ENCODE measurements around the gene JHY. TPM values are rescaled to one million over a fixed set of nuclear protein-coding genes. Genes with fewer than 3 reads are reported as not detected.
A peak's percentile ranks its signal among the peaks of the same experiment; 100 is the strongest.

Gene JHY
- total RNA-seq, 3 donors from 2014 or later (not counting 1 experiment from before 2014, with no cell fraction given): 0.88 to 1.5 (median 1.2) TPM

DNA sequence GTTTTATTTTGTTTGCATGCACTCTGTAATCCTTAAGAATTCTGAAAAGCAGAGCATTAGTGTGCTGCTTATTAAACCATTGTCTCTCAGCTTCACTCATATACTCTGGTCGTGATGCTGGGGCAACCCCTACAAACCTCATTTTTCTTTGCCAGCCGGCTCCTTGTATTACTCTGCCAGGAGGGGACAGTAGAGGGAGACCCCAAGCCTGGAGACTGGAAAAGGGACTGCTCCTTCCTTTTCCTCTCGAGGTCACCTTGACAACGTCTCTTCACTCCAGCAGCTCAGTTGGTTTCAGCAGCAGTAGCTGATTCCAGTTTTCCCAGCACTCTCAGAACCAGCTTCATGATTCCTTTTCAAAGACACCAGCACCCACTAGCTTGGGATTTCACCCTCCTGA lies 2.8 kb upstream of the JHY start:
- no peak overlapping the region for H3K27ac Mint-ChIP-seq
- Histone ChIP-seq H3K9me3 (ENCODE audit: control insufficient read depth, insufficient read depth, low read length) (no peaks in the 10 kb centered on the region), H3K27ac (ENCODE audit: low read length) (no peak overlapping the region), H3K36me3 (ENCODE audit: control insufficient read depth, insufficient read depth, low read length) (no peaks in the 10 kb centered on the region), H3K27me3 (ENCODE audit: control insufficient read depth, insufficient read depth, low read length) (no peaks in the 10 kb centered on the region), H3K4me1 (ENCODE audit: control insufficient read depth, insufficient read depth, low read length) (peaks cover 10% of the 10 kb centered on the region), H3K4me3 (ENCODE audit: low read length) (no peak overlapping the region)
- intact Hi-C loops (cut with micrococcal nuclease): no loop called here
- 60% methylated on average over 4 of the region's 4 CpGs for WGBS (ENCODE audit: insufficient coverage)
- TF ChIP-seq, protein P1, sequence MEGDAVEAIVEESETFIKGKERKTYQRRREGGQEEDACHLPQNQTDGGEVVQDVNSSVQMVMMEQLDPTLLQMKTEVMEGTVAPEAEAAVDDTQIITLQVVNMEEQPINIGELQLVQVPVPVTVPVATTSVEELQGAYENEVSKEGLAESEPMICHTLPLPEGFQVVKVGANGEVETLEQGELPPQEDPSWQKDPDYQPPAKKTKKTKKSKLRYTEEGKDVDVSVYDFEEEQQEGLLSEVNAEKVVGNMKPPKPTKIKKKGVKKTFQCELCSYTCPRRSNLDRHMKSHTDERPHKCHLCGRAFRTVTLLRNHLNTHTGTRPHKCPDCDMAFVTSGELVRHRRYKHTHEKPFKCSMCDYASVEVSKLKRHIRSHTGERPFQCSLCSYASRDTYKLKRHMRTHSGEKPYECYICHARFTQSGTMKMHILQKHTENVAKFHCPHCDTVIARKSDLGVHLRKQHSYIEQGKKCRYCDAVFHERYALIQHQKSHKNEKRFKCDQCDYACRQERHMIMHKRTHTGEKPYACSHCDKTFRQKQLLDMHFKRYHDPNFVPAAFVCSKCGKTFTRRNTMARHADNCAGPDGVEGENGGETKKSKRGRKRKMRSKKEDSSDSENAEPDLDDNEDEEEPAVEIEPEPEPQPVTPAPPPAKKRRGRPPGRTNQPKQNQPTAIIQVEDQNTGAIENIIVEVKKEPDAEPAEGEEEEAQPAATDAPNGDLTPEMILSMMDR (IDR thresholded peaks at IDR 0.05): no peak
- no peak for DNase-seq
- H3K4me3 Mint-ChIP-seq: no peak overlapping the region
- no peak for ATAC-seq
- no peaks in the 10 kb centered on the region for H3K36me3 Mint-ChIP-seq
- H3K4me1 Mint-ChIP-seq: peaks cover 20 to 22% of the 10 kb centered on the region in 2 donors
- H3K9me3 Mint-ChIP-seq: no peaks in the 10 kb centered on the region
- peaks cover 17 to 21% of the 10 kb centered on the region in 2 donors for H3K27me3 Mint-ChIP-seq (ENCODE audit: low read depth in 2 of 2)

DNA sequence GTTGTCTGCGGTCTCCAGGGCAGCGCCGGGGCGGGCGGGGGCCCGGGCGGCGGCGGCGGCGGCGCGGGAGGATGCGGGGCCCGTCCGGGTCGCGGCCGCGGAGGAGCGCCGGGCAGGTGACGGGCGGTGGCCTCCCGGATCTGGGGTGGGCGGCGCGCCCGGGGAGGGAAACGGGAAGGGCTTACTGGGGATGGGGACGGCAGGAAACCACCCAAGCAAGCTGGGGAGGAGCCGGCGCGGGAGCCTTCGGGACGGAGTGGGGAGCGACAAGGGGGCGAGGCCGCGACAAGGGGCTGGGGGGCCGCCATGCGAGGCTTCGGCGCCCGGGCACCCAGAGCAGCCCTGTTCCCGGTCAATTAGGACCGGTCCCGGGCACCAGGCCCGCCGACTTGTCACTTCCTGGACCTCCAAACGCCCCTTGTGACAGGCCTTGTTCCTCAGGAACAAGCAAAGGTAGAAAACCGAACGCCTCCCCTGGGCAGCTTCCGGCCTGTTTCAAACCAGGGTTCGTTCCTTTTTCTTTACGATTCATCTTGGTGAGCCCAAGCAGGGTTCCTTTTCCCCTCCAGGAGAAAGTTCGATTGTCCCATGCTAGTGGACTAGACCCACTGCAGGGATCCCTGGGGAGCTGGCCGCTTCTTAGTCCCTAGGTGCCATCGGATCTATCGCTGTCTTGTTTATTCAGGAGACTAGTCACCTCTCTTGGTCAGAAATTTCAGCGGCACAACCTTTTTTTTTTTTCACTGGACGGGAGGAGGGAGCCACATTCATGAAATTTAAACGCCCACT lies 492 bp downstream of the JHY start:
- intact Hi-C loops (cut with micrococcal nuclease): no loop called here

DNA sequence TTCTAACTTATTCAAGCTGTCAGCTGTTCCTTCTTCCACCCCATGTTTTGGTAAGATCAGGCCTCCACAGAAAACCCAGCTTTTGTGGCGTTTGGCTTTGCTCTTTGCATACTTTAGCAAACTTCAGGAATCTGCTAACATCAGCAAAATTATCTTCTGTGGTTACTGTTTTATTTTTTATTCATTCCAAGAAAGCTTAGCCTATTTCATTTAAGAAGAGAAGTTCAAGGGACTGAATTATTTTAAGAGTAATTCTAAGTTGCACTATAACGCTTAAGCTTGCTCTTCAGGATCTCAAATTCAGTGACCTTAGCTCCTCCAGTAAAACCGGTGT lies 1.1 kb downstream of the JHY start:
- ATAC-seq (no peak), DNase-seq (no peak)
- intact Hi-C loops (cut with micrococcal nuclease): no loop called here
- no peak overlapping the region for H3K4me3 ChIP-seq (ENCODE audit: low read length)
- Mint-ChIP-seq H3K27ac (peak overlapping the region; percentile 63 to 82), H3K36me3 (no peaks in the 10 kb centered on the region), H3K27me3 (ENCODE audit: low read depth in 2 of 2) (peaks cover 17 to 21% of the 10 kb centered on the region in 2 donors), H3K4me3 (peak overlapping the region; percentile 84), H3K4me1 (peaks cover 12 to 15% of the 10 kb centered on the region in 2 donors), H3K9me3 (no peaks in the 10 kb centered on the region)
- TF ChIP-seq, protein P1 (IDR thresholded peaks at IDR 0.05): no peak
- WGBS (ENCODE audit: insufficient coverage): 17% methylated on average over 1 of the region's 3 CpGs
- no peaks in the 10 kb centered on the region for H3K36me3 ChIP-seq (ENCODE audit: control insufficient read depth, insufficient read depth, low read length)
- H3K4me1 ChIP-seq (ENCODE audit: control insufficient read depth, insufficient read depth, low read length): peaks cover 10% of the 10 kb centered on the region
- peak overlapping the region; percentile 80 for H3K27ac ChIP-seq (ENCODE audit: low read length)
- H3K9me3 ChIP-seq (ENCODE audit: control insufficient read depth, insufficient read depth, low read length): no peaks in the 10 kb centered on the region
- no peaks in the 10 kb centered on the region for H3K27me3 ChIP-seq (ENCODE audit: control insufficient read depth, insufficient read depth, low read length)

More for the DNA sequence above, 492 bp downstream of the JHY start:
- peak overlapping the region; percentile 80 for H3K27ac ChIP-seq (ENCODE audit: low read length)
- H3K4me3 ChIP-seq (ENCODE audit: low read length): peak overlapping the region; percentile 77
- under 1% methylated on average over 63 of the region's 63 CpGs for WGBS (ENCODE audit: insufficient coverage)
- H3K9me3 ChIP-seq (ENCODE audit: control insufficient read depth, insufficient read depth, low read length): no peaks in the 10 kb centered on the region
- DNase-seq (peak; percentile 41 to 66), ATAC-seq (peak; percentile 59 to 73 (median 72))
- Mint-ChIP-seq H3K9me3 (no peaks in the 10 kb centered on the region), H3K27ac (peak overlapping the region; percentile 63 to 82), H3K27me3 (ENCODE audit: low read depth in 2 of 2) (peaks cover 17 to 21% of the 10 kb centered on the region in 2 donors), H3K4me3 (peak overlapping the region; percentile 90), H3K36me3 (no peaks in the 10 kb centered on the region), H3K4me1 (peaks cover 15 to 17% of the 10 kb centered on the region in 2 donors)
- TF ChIP-seq, protein P1 (IDR thresholded peaks at IDR 0.05): no peak
- H3K36me3 ChIP-seq (ENCODE audit: control insufficient read depth, insufficient read depth, low read length): no peaks in the 10 kb centered on the region
- H3K4me1 ChIP-seq (ENCODE audit: control insufficient read depth, insufficient read depth, low read length): peaks cover 10% of the 10 kb centered on the region
- H3K27me3 ChIP-seq (ENCODE audit: control insufficient read depth, insufficient read depth, low read length): no peaks in the 10 kb centered on the region
